ENCODE measurements around the gene TNFRSF18.
A peak's percentile ranks its signal among the peaks of the same experiment; 100 is the strongest.

Gene TNFRSF18

DNA sequence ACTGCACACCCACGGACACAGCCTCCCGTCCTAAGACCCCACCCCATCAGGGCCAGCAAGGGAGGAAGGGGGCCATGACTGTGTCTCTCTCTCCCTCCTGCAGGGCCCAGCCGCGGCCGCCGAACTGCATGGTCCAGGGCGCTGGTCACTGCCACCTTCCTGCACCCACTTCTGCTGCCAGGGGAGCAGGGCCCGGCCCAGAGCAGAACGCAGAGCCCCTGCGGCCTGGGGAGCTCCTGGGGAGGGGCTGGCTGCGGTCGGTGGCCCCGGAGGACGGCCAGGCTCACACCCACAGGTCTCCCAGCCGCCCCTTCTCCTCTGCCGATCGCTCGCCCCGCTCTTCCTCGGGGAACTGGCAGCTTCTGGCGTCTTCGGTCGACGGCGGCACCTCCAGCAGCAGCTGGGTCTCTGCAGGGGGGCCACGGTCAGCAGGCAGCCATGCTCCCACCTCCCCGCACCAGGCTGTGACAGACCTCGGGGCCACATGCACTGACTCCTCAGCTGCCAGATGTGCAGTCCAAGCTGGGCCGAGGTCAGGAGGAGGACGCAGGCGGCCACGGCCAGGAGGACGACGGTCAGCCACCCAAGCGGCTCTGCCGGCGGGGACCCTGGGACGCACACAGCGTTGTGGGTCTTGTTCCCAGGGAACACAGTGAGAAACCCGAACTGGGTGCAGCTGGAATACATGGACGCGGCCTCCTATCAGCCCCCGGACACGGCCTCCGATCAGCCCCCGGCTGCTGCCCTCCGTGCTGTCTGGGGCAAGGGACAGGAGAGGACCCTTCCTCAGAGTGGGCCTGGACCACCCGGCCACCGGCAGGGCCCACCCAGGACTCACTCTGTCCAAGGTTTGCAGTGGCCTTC is 2.6 kb downstream of the TNFRSF18 start:
- Mint-ChIP-seq H3K4me1 (peaks cover 9% of the 10 kb centered on the region), H3K9me3 (no peaks in the 10 kb centered on the region), H3K36me3 (ENCODE audit: low read depth) (no peaks in the 10 kb centered on the region), H3K4me3 (no peak overlapping the region), H3K27me3 (ENCODE audit: low read depth) (peaks cover 14% of the 10 kb centered on the region), H3K27ac (no peak overlapping the region)
- no peak for TF ChIP-seq CTCF (IDR thresholded peaks at IDR 0.05; ENCODE audit: unreplicated experiment in 3 of 3)

DNA sequence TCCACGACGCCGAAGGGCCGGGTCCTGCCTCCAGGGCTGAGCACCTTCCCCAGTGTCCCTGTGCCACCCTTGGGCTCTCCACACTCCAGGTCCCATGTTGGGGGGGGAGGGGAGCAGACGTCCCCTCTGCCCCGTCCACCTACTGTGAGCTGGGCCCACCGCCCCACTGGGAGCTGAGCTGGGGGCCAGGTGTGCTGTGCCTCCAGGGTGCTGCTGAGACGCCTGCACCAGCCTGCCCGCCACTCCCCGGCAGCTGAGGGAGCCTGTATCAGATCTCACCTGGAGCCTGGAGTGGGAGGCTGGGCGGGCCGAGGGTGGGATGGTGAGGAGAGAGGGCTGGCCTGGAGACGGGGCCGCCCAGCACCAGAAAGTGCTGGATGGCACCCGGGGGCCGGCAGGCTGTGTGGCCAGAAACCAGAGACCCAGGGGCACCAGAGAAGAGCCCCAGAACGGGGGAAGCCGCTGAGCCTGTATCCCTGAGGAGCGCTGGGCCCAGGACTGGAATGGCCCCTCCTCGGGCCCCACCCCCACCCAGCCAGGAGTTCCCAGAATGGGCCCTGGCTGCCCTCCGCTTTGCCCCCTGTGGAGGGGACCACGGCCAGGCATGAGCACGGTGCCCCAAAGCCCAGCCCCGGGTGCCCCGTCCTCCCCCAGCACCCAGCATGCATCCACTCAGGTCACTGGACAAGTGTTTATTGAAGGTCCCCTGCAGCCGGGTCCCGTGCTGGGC is 3.4 kb downstream of the TNFRSF18 start:
- peaks cover 3% of the 10 kb centered on the region for H3K4me1 Mint-ChIP-seq
- H3K27me3 Mint-ChIP-seq (ENCODE audit: low read depth): peaks cover 12% of the 10 kb centered on the region
- TF ChIP-seq CTCF (IDR thresholded peaks at IDR 0.05; ENCODE audit: unreplicated experiment in 3 of 3): no peak
- no peaks in the 10 kb centered on the region for H3K9me3 Mint-ChIP-seq
- H3K36me3 Mint-ChIP-seq (ENCODE audit: low read depth): no peaks in the 10 kb centered on the region
- no peak overlapping the region for H3K27ac Mint-ChIP-seq
- no peak overlapping the region for H3K4me3 Mint-ChIP-seq

GRCh38 chr1:1200876-1201810 is 5.2 kb downstream of the TNFRSF18 start:
- Mint-ChIP-seq H3K9me3 (peaks cover 3% of the 10 kb centered on the region), H3K36me3 (ENCODE audit: low read depth) (no peaks in the 10 kb centered on the region), H3K27ac (no peak overlapping the region), H3K27me3 (ENCODE audit: low read depth) (peaks cover 3% of the 10 kb centered on the region), H3K4me1 (no peaks in the 10 kb centered on the region), H3K4me3 (peak overlapping the region in 1 of 3 experiments; percentile 58)
- no peak for TF ChIP-seq CTCF (IDR thresholded peaks at IDR 0.05; ENCODE audit: unreplicated experiment in 3 of 3)

GRCh38 chr1:1199961-1200875 is 6.2 kb downstream of the TNFRSF18 start:
- Mint-ChIP-seq H3K4me3 (peak overlapping the region; percentile 39 to 59 (median 58)), H3K27me3 (ENCODE audit: low read depth) (peaks cover 3% of the 10 kb centered on the region), H3K9me3 (peaks cover 5% of the 10 kb centered on the region), H3K27ac (no peak overlapping the region), H3K4me1 (no peaks in the 10 kb centered on the region), H3K36me3 (ENCODE audit: low read depth) (no peaks in the 10 kb centered on the region)
- no peak for TF ChIP-seq CTCF (IDR thresholded peaks at IDR 0.05; ENCODE audit: unreplicated experiment in 3 of 3)
